Endometrial microvascular endothelial cells (primary cell): ENCODE data around the gene ATRAID. TPM values are rescaled to one million over a fixed set of nuclear protein-coding genes. Genes with fewer than 3 reads are reported as not detected.

Experiments
- in situ Hi-C: cut with HindIII; loops from 2 replicates; pipeline ENCODE4 v1.10.0; 2017; ENCODE audit warnings: low sequenced_read_pairs, low pct_unique_long_range_greater_than_20kb; ENCODE audit errors: inconsistent ontology term
- total RNA-seq: library from RNA; depleted of rRNA; stranded (reverse); fragments of >200 nt; gene quantifications from one replicate; pipeline ENCODE4 v1.2.3, GENCODE V29; 2015; ENCODE audit errors: inconsistent ontology term

Gene ATRAID
- total RNA-seq, 1 donor from 2014 or later: 134 TPM

DNA sequence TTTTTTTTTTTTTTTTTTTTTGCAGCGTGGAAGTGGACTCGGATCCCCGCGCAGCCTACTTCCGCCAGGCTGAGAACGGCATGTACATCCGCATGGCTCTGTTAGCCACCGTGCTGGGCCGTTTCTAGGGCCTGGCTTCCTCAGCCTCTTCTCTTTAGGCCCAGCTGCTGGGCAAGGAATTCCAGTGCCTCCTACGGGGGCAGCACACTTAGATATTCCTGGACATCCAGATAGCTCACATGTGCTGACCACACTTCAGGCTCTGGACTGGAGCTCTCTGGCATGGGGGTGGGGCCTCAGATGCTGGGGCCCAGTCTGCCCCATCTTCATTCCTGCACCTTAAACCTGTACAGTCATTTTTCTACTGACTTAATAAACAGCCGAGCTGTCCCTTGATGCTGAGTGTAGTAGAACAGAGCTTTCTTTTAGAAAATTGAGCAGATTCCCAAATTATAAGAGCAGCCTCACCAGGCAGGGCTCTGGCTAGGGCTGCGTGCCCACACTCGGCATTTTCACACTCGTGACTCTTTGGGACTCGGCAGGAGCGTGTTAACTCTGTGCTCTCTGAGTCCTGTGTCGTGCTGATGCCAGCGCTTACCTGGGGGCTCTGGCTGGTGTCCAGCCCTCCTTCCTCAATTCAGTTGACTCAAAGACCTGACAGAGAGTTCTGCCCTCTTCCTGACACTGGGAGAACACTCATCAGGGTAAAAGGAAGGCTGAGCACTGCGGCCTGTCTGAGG, 31.7 kb downstream of the ATRAID start:
- in situ Hi-C loops: no loop called here

- in situ Hi-C loops: no loop called here
Observed at GRCh38 chr2:27245116-27245515, 33.3 kb downstream of the ATRAID start.

- in situ Hi-C loops: no loop called here
Observed at GRCh38 chr2:27245626-27246025, 33.8 kb downstream of the ATRAID start.

- in situ Hi-C loops: no loop called here
Observed at GRCh38 chr2:27247893-27248292, 36.1 kb downstream of the ATRAID start.

DNA sequence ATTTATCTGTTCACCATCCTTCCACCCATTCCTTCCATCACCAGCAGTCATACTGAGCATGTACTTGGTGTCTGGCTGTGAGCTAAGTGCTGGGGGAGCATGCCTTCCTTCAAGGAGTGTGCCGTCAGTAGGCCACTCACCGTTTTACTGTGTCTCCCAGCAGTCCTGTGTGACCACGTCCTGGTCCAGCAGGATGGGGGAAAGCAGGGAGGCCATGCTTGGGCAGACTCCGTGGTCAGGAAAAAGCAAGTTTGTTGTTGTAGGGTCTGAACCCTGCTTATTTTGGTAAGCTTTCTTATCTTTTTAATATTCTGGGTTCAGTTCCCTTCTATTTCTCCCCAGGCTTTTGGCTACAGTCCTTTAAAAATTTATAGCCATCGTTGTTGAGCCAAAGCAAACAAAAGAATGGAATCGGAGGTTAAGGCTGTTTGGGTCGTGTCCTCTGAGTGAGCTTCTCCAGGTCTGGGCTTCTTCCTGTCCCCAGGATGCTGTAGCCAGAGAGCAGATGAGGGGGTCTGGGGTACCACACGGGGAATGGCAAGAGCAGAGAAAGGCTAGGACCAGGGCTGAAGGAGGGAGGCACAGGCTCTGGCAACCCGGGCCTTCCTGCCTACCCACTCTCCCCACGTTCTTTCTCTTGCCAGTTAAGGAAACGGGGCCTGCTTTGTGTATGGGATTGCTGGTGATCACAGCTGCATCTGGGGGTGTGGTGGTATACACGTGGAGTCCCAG, 37.5 kb downstream of the ATRAID start:
- in situ Hi-C loops: no loop called here

DNA sequence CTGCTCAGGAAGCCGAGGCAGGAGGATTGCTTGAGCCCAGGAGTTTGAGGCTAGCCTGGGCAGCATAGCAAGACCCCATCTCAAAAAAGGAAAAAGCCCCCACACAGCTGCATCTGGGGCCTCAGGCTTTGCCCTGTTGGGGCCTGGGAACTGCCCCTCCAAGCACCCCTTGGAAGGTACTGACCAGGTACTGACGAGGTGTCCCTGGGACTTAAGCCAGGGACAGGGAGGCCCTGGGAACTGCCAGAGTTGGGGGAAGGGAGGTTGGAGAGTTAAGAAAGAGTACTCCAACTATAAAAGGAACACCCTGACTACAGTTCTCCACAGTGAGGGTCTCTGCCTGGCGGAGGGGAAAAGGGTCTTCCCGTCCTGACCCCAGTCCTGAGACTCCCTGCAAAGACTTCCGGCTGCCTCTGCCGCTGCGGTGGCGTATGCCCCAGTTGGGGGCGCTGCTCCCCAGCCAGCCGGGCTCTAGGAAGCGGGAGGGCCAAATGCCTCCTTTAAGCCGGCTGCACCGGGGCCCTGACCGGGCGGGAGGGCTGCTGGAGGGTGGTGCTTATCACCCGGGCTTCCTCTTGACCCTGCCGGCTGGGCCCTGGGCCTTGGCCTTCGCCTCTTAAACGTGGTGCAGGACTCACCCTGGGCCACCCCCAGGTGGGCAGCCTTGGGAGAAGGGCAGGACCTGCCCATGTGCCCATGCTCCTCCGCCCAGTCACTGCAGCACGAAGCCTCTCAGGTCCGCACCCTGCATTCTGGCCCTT, 38.2 kb downstream of the ATRAID start:
- in situ Hi-C loops: no loop called here

DNA sequence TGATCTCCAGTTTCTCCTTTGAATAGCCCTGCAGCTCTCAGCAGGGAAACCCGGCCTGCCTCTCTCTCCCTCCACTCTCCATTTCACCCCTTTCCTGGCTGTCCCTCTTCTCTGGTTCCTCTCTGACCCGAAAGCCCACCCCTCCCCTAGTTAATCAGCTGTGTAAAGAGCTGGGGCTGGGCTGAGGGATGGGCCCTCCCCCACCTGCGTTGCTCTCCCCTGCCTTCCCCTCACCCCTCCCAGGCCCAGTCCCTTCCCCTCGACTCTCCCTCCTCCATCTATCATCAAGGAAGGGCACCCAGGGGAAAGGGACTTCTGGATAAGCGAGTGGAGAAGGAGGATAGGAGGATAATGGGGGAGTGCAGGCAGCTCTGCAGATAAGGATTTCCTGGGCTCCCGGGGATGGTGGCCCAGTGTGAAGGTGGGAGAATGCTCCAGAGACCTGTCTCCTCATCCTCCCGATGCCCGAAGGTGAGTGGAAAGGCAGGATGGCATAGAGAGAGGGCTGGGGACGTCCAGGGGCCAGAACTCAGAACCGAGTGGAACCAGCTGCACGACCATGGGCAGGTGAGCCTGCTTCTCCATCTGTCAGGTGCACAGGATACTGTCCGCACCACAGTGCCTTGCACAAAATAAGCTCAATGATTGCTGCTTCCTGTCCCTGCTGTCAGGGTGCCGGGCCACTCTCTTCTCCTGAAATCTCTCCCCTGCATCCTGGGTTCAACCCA, 39.0 kb downstream of the ATRAID start:
- in situ Hi-C loops: no loop called here

DNA sequence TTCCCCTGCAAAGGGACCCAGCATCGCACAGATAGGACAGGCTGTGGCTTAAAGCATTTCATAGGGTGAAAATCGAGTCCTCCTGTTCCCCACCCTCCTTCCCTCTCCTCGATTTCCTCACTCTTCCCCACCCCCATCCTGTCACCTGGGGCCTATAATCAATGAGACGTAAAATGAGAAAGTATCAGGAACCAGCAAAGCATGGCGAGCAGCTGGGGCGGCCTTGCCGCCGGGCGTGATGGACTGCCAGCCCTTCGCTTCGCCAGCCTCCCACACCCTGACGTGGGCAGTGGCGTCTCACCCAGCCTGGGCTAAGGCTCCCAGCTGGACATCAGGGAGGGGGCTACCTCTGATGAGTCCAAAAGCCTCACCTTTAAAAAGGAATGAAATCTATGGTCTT, 39.9 kb downstream of the ATRAID start:
- in situ Hi-C loops: no loop called here

- in situ Hi-C loops: no loop called here
Observed at GRCh38 chr2:27255187-27255586, 43.3 kb downstream of the ATRAID start.

GRCh38 chr2:27255660-27256059, 43.8 kb downstream of the ATRAID start:
- in situ Hi-C loops: no loop called here

- in situ Hi-C loops: no loop called here
Observed at GRCh38 chr2:27256855-27257454, 45.1 kb downstream of the ATRAID start.

GRCh38 chr2:27258051-27258450, 46.2 kb downstream of the ATRAID start:
- in situ Hi-C loops: no loop called here

DNA sequence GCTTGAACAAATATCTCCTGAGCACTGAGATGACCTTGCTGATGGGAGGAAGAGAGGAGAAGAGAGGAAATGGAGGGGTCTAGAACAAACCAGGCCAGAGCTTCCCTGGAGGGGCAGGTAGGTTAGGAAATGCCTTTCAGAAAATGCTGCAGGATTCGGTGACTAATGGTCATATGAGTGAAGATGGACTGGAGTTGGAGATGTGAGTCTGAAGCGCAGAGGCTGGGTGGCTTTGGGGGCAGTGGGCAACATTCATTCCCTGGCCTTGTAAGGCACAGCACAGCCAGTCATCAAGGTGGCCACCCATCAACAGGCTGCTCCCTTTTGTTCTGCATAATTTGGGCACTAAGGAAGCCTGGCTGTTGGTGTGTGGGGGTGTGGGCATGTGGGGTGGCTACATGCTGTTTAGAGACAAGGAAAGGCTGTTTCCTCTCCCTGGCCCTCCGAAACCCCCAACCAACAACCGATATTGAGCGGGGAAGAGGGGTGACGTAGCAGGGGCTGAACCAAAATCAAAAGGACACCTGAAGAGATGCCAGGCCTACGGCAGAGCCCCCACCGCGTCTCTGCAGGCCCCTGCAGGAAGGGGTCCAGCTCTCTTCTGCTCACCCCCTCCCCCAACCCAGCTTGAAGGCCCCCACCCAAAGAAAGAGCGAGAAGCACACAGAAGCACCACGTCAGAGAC, 49.5 kb downstream of the ATRAID start:
- in situ Hi-C loops: no loop called here

- in situ Hi-C loops: no loop called here
Observed at GRCh38 chr2:27261926-27262298, 50.1 kb downstream of the ATRAID start.

GRCh38 chr2:27262379-27263286, 50.8 kb downstream of the ATRAID start, which contains the start of gene SLC30A3:
SLC30A3 (minus strand) TSS chr2:27263047; CDS start chr2:27262906, 141 bp downstream.
- in situ Hi-C loops: no loop called here

- in situ Hi-C loops: no loop called here
Observed at GRCh38 chr2:27263287-27264252, 51.7 kb downstream of the ATRAID start.
